Transverse colon (tissue), 4 donors: ENCODE measurements around the gene CBX4. TPM values are rescaled to one million over a fixed set of nuclear protein-coding genes. Genes with fewer than 3 reads are reported as not detected.
"Not testable (repeated sequence)": the region's sequence is repeated elsewhere in the genome, so short reads cannot be mapped to it uniquely, and the experiment has no call there.

Experiments
- DNase-seq: peaks from one replicate; pipeline ENCODE4 v3.0.0-alpha.2; 2019
- H3K27ac ChIP-seq, 4 donors: fragments of 200-600 bp; sonication (generic); 2 replicates each; pipeline ENCODE4 v1.5.1; 2016 to 2018; ENCODE audit warnings: inconsistent platforms in 4 of 4
- H3K27me3 ChIP-seq: fragments of 200-600 bp; sonication (generic); 2 replicates; pipeline ENCODE4 v1.5.1; 2017; ENCODE audit warnings: inconsistent platforms
- H3K36me3 ChIP-seq, 4 donors: fragments of 200-600 bp; sonication (generic); 2 replicates each; pipeline ENCODE4 v1.5.1; 2017 to 2019; ENCODE audit warnings: inconsistent platforms in 4 of 4
- H3K4me1 ChIP-seq, 4 donors: fragments of 200-600 bp; sonication (generic); 2 replicates each; pipeline ENCODE4 v1.5.1; 2017 to 2020; ENCODE audit warnings: inconsistent platforms in 4 of 4
- H3K4me3 ChIP-seq, 4 donors: fragments of 200-600 bp; sonication (generic); 1 replicate in 1 of 4; 2 replicates in 3 of 4; pipeline versions ENCODE4 v1.5.1 to v1.6.1; 2017 to 2019; ENCODE audit warnings: inconsistent platforms in 4 of 4
- H3K9me3 ChIP-seq, 2 donors: fragments of 200-600 bp; sonication (generic); 2 replicates each; pipeline ENCODE4 v1.5.1; 2017 to 2019; ENCODE audit warnings: inconsistent platforms in 2 of 2
- CTCF ChIP-seq, 5 experiments: fragments of 200-600 bp in 3 of 5; fragments of 450-650 bp in 2 of 5; sonication (generic) in 3 of 5; IDR thresholded peaks; 1 replicate in 2 of 5; 2 replicates in 3 of 5; pipeline ENCODE4 v1.5.1; 2016 to 2017; ENCODE audit warnings: antibody characterized with exemption in 5 of 5, inconsistent platforms in 3 of 5, mild to moderate bottlenecking in 2 of 5, moderate library complexity in 1 of 5
- EP300 ChIP-seq: sonication (generic); formaldehyde crosslinking; IDR thresholded peaks from one replicate; pipeline ENCODE4 v1.6.1; 2017; ENCODE audit warnings: antibody characterized with exemption, low read depth
- POLR2A ChIP-seq: fragments of 450-650 bp; IDR thresholded peaks from one replicate; pipeline ENCODE4 v1.6.1; 2016; ENCODE audit warnings: antibody characterized with exemption, mild to moderate bottlenecking, moderate library complexity
- POLR2AphosphoS5 ChIP-seq, 3 donors: sonication (generic); formaldehyde crosslinking; IDR thresholded peaks; one replicate each; pipeline ENCODE4 v1.6.1; 2016; ENCODE audit warnings: antibody characterized with exemption in 3 of 3
- WGBS, 2 donors: methylation state at CpG; one replicate each; pipeline ENCODE4 v1.1.5; 2018; ENCODE audit warnings: low coverage in 1 of 2; 5-methylcytosine and 5-hydroxymethylcytosine counted together
- in situ Hi-C, 4 donors: fragments of 200-750 bp; cut with MboI; loops; one replicate each; pipeline versions ENCODE4 v1.15.0 to v1.15.1; 2017; ENCODE audit warnings: low sequenced_read_pairs in 3 of 4, low pct_ligation_motif_present in 1 of 4, low pct_unique_long_range_greater_than_20kb in 1 of 4
- intact Hi-C: fragments of 100-400 bp; cut with DNase I; formaldehyde crosslinking; loops from one replicate; pipeline ENCODE4 v1.15.1; 2023; ENCODE audit warnings: low total_unique reads
- total RNA-seq, 4 donors: library from RNA; depleted of rRNA; stranded (reverse); fragments of >200 nt; gene quantifications; one replicate each; pipeline ENCODE4 v1.1.0, GENCODE V29; 2016

CBX4 gene
- total RNA-seq, 4 donors from 2014 or later = 6.6 to 25.1 (median 8.3) TPM

- no peak for DNase-seq
- WGBS, 2 donors = 82 to 87% methylated on average over 6 to 14 of the region's 14 CpGs
- Histone ChIP-seq H3K27ac (no peak overlapping the region), H3K27me3 (peaks cover 4% of the 10 kb centered on the region), H3K4me1 (peaks cover 0 to 13% (median 6%) of the 10 kb centered on the region in 4 donors), H3K4me3 (no peak overlapping the region), H3K9me3 (no peaks in the 10 kb centered on the region), H3K36me3 (no peaks in the 10 kb centered on the region)
- intact Hi-C loops = no loop called here
- in situ Hi-C loops = no loop called here
- TF ChIP-seq POLR2AphosphoS5 (IDR thresholded peaks at IDR 0.05) = no peak
- TF ChIP-seq POLR2A = no peak
- TF ChIP-seq CTCF (IDR thresholded peaks at IDR 0.05) = no peak
- TF ChIP-seq EP300 = no peak
Observed at GRCh38 chr17:79854080-79855060, 15.1 kb upstream of the CBX4 start.

GRCh38 chr17:79853168-79853567 lies 13.9 kb upstream of the CBX4 start:
- in situ Hi-C loops, H3K27me3 ChIP-seq, H3K9me3 ChIP-seq, intact Hi-C loops, DNase-seq, H3K36me3 ChIP-seq, H3K4me3 ChIP-seq: not testable (repeated sequence)
- Histone ChIP-seq H3K27ac (peak overlapping the region in 1 of 4 donors; percentile 5), H3K4me1 (peaks cover 0 to 13% (median 6%) of the 10 kb centered on the region in 4 donors)
- WGBS, 2 donors = 77 to 80% methylated on average over 9 to 10 of the region's 10 CpGs

- peak overlapping the region in 1 of 4 donors; percentile 5 for H3K27ac ChIP-seq
- in situ Hi-C loops (no loop called here), intact Hi-C loops (no loop called here)
- TF ChIP-seq POLR2AphosphoS5 (IDR thresholded peaks at IDR 0.05) (no peak), POLR2A (no peak), CTCF (IDR thresholded peaks at IDR 0.05) (no peak), EP300 (no peak)
- WGBS, 2 donors = 0 to 11% methylated on average over 3 to 5 of the region's 5 CpGs
- peaks cover 0 to 13% (median 6%) of the 10 kb centered on the region in 4 donors for H3K4me1 ChIP-seq
- DNase-seq = peak; percentile 23
- no peaks in the 10 kb centered on the region for H3K9me3 ChIP-seq
- peak overlapping the region in 1 of 4 donors; percentile 32 for H3K4me3 ChIP-seq
- peaks cover 4% of the 10 kb centered on the region for H3K27me3 ChIP-seq
- no peaks in the 10 kb centered on the region for H3K36me3 ChIP-seq
Observed at GRCh38 chr17:79852748-79853147, 13.5 kb upstream of the CBX4 start.

GRCh38 chr17:79851461-79851817 lies 12.2 kb upstream of the CBX4 start:
- WGBS, 2 donors = 55 to 61% methylated on average over 5 to 11 of the region's 11 CpGs
- in situ Hi-C loops = no loop called here

More at GRCh38 chr17:79851461-79851817, 12.2 kb upstream of the CBX4 start:
- H3K9me3 ChIP-seq = no peaks in the 10 kb centered on the region
- peaks cover 4% of the 10 kb centered on the region for H3K27me3 ChIP-seq
- no peak overlapping the region for H3K4me3 ChIP-seq
- H3K36me3 ChIP-seq = no peaks in the 10 kb centered on the region
- no peak for TF ChIP-seq EP300
- TF ChIP-seq POLR2AphosphoS5 (IDR thresholded peaks at IDR 0.05) = no peak
- TF ChIP-seq POLR2A = no peak
- no peak for TF ChIP-seq CTCF (IDR thresholded peaks at IDR 0.05)
- H3K4me1 ChIP-seq = peaks cover 0 to 13% (median 6%) of the 10 kb centered on the region in 4 donors
- peak; percentile 76 for DNase-seq
- H3K27ac ChIP-seq = no peak overlapping the region
- intact Hi-C loops = no loop called here
